Measurements from ENCODE around the gene SSBP2. TPM values are rescaled to one million over a fixed set of nuclear protein-coding genes. Genes with fewer than 3 reads are reported as not detected.

Gene SSBP2
- total RNA-seq, 3 donors from 2014 or later, result 3.5 to 5.0 (median 3.5) TPM

DNA sequence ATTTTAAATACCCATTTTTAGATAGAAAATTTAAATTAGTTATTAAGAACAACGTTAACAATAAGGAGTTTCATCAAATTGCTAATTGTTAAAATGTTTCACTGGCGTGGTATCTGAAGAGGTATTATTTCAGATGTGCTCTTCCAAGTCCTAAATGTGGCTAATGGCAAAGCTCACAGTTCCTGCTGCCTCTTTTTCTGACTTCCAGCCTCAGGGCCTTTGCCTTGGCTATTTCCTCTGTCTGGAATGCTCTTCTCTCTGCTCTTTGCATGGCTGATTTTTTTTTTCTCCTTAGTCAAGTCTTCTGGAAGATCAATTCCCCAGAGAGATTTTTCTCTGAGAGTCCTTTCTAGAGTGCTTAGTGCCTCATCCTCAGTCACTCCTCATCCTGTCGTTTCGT, 9.6 kb upstream of the SSBP2 start:
- H3K4me3 Mint-ChIP-seq, result no peak overlapping the region
- peaks cover 2% of the 10 kb centered on the region for H3K27me3 Mint-ChIP-seq (ENCODE audit: low read depth)
- DNase-seq, result no peak
- no peaks in the 10 kb centered on the region for H3K36me3 Mint-ChIP-seq (ENCODE audit: insufficient read depth)
- ATAC-seq, result no peak
- peaks cover 23% of the 10 kb centered on the region for H3K4me1 Mint-ChIP-seq (ENCODE audit: low read depth)
- no peaks in the 10 kb centered on the region for H3K9me3 Mint-ChIP-seq

DNA sequence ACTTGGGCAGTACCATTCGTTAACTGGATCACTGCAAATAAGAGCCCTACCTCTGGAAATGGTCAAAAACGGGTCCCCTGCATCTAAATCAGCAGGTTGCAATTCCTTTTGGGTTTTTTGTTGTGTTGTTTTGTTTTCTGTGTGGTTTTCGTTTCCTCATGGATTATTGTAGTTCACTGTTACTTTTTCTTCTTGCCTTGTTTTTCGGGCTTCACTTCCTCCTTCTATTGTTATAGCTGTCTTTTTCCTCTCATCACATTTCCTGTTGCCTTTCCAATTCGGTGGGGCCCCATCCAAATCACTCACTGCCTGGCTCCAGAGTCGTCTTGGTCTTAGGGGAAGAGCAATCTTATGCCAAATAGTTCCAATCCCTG, 8.7 kb upstream of the SSBP2 start:
- no peak for ATAC-seq
- peaks cover 2% of the 10 kb centered on the region for H3K27me3 Mint-ChIP-seq (ENCODE audit: low read depth)
- no peak overlapping the region for H3K4me3 Mint-ChIP-seq
- H3K36me3 Mint-ChIP-seq (ENCODE audit: insufficient read depth), result no peaks in the 10 kb centered on the region
- no peak for DNase-seq
- peaks cover 23% of the 10 kb centered on the region for H3K4me1 Mint-ChIP-seq (ENCODE audit: low read depth)
- H3K9me3 Mint-ChIP-seq, result no peaks in the 10 kb centered on the region

- Mint-ChIP-seq H3K36me3 (ENCODE audit: insufficient read depth) (no peaks in the 10 kb centered on the region), H3K27me3 (ENCODE audit: low read depth) (peaks cover 2% of the 10 kb centered on the region), H3K4me1 (ENCODE audit: low read depth) (peaks cover 23% of the 10 kb centered on the region), H3K9me3 (no peaks in the 10 kb centered on the region), H3K4me3 (no peak overlapping the region)
- ATAC-seq, result no peak
- no peak for DNase-seq
These were observed 6.5 kb upstream of the SSBP2 start for GRCh38 chr5:81757404-81757803.

DNA sequence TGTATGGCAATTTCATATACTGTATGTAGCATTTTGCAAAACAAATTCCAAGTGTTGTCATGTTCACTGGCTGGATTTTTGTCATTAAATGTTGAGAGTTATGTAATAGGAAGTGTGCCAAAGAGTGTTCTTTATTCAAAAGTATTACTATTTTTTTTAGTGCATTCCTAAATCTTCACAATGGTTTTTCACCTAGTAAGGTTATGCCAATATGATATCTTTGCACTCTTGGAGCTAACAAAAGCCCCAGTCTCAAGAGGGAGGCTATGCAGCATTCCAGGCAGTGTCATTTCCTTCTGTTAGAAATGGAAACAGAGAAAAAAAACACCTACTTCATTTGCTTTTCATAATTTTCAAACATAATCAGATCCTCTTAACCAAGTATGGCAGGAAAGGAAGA, 5.1 kb upstream of the SSBP2 start:
- Mint-ChIP-seq H3K4me1 (ENCODE audit: low read depth) (peaks cover 23% of the 10 kb centered on the region), H3K27me3 (ENCODE audit: low read depth) (peaks cover 2% of the 10 kb centered on the region), H3K4me3 (no peak overlapping the region), H3K9me3 (no peaks in the 10 kb centered on the region), H3K36me3 (ENCODE audit: insufficient read depth) (no peaks in the 10 kb centered on the region)
- ATAC-seq (no peak), DNase-seq (no peak)

- DNase-seq (no peak), ATAC-seq (no peak)
- Mint-ChIP-seq H3K36me3 (ENCODE audit: insufficient read depth) (no peaks in the 10 kb centered on the region), H3K4me1 (ENCODE audit: low read depth) (peaks cover 17% of the 10 kb centered on the region), H3K9me3 (no peaks in the 10 kb centered on the region), H3K27me3 (ENCODE audit: low read depth) (peaks cover 2% of the 10 kb centered on the region), H3K4me3 (no peak overlapping the region)
These were observed 4.4 kb upstream of the SSBP2 start for GRCh38 chr5:81755320-81755719.

- DNase-seq (no peak), ATAC-seq (no peak)
- Mint-ChIP-seq H3K27me3 (ENCODE audit: low read depth) (peaks cover 2% of the 10 kb centered on the region), H3K4me3 (no peak overlapping the region), H3K4me1 (ENCODE audit: low read depth) (peaks cover 15% of the 10 kb centered on the region), H3K36me3 (ENCODE audit: insufficient read depth) (no peaks in the 10 kb centered on the region), H3K9me3 (no peaks in the 10 kb centered on the region)
These were observed 3.7 kb upstream of the SSBP2 start for GRCh38 chr5:81754621-81755020.

DNA sequence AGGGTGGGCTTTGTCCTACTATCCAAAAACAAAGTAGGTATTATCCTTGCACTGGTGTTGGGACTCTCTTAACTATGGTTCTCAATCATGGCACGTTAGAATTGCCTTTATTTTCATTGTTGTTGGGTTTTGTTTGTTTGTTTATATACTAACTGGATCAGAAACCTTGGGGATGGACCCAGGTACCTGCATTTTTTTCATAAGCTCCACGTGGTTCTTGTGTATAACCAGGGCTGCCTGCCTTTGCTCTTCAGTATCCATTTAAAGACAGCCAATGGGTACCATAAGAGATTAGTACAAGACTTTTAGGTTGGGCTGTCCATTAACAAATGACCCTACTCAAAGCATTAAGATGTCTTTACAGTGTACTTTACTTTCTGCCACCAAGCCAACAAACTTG, 2.5 kb upstream of the SSBP2 start:
- no peaks in the 10 kb centered on the region for H3K9me3 Mint-ChIP-seq
- peaks cover 19% of the 10 kb centered on the region for H3K4me1 Mint-ChIP-seq (ENCODE audit: low read depth)
- DNase-seq (no peak), ATAC-seq (no peak)
- H3K27me3 Mint-ChIP-seq (ENCODE audit: low read depth), result peaks cover 2% of the 10 kb centered on the region
- no peak overlapping the region for H3K4me3 Mint-ChIP-seq
- no peaks in the 10 kb centered on the region for H3K36me3 Mint-ChIP-seq (ENCODE audit: insufficient read depth)

DNA sequence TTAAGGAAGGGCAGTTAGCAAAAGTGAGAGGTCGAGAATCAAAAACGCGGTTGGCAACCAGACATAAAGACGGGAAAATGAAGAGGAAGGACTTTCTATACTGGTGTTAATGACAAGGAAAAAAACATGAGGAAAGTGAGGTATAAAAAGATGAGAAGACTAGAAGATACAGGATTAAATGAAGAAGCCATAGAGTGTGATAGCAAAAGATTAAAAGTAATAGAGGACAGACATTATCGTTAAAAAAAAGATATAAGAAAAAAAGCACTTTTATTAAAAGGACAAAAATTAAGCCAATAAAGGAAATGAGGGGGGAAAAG, 1.7 kb upstream of the SSBP2 start:
- Mint-ChIP-seq H3K9me3 (no peaks in the 10 kb centered on the region), H3K36me3 (ENCODE audit: insufficient read depth) (no peaks in the 10 kb centered on the region), H3K27me3 (ENCODE audit: low read depth) (no peaks in the 10 kb centered on the region), H3K4me3 (peak overlapping the region; percentile 89), H3K4me1 (ENCODE audit: low read depth) (peaks cover 23% of the 10 kb centered on the region)
- ATAC-seq (no peak), DNase-seq (no peak)

GRCh38 chr5:81751836-81752643, 1.1 kb upstream of the SSBP2 start:
- H3K27me3 Mint-ChIP-seq (ENCODE audit: low read depth), result no peaks in the 10 kb centered on the region
- ATAC-seq, result no peak
- no peaks in the 10 kb centered on the region for H3K36me3 Mint-ChIP-seq (ENCODE audit: insufficient read depth)
- H3K4me1 Mint-ChIP-seq (ENCODE audit: low read depth), result peaks cover 24% of the 10 kb centered on the region
- peak overlapping the region; percentile 89 for H3K4me3 Mint-ChIP-seq
- no peaks in the 10 kb centered on the region for H3K9me3 Mint-ChIP-seq
- no peak for DNase-seq

DNA sequence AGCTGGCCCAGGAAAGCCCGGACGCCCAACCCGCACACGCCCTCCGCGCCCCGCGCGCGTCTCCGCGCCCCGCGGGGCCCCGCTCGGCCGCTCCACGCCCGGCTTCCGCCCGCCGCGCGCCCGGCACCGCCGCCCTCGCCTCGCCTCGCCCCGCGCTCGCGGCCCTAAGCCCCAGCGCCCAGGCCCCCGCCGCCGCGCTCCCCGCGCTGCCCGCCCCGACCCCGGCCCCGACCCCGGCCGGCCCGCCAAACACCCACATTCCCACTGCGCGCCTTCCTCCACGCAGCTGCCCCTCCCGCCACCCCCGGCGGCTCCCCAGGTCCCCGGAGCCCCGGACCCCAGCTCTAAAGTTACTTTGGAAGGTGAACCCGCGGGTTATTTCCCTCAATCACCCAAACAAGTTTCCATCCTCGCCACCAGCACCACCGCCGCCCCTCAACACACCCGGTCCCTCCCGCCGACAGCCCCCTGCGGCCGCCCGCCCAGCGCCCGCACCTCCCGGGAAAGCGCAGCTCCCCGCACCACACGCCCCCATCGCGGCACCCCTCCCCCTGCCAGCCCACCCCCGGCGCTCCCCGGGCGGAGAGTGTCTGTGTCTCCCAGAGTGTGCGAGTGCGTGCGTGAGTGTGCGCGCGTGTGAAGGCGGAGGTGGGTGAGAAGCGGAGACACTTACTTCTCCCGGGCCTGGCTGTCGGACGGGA, 439 bp downstream of the SSBP2 start:
- Mint-ChIP-seq H3K4me1 (ENCODE audit: low read depth) (peaks cover 32% of the 10 kb centered on the region), H3K27me3 (ENCODE audit: low read depth) (no peaks in the 10 kb centered on the region)
- peak; percentile 7 for DNase-seq

GRCh38 chr5:81749561-81750307, 1.2 kb downstream of the SSBP2 start:
- Mint-ChIP-seq H3K4me3 (peak overlapping the region; percentile 95), H3K27me3 (ENCODE audit: low read depth) (no peaks in the 10 kb centered on the region), H3K4me1 (ENCODE audit: low read depth) (peaks cover 32% of the 10 kb centered on the region), H3K36me3 (ENCODE audit: insufficient read depth) (no peaks in the 10 kb centered on the region), H3K9me3 (no peaks in the 10 kb centered on the region)
- ATAC-seq (peak; percentile 16), DNase-seq (peak; percentile 42)

More for the DNA sequence above, 439 bp downstream of the SSBP2 start:
- peak; percentile 13 to 23 for ATAC-seq
- H3K36me3 Mint-ChIP-seq (ENCODE audit: insufficient read depth), result no peaks in the 10 kb centered on the region
- H3K9me3 Mint-ChIP-seq, result no peaks in the 10 kb centered on the region
- H3K4me3 Mint-ChIP-seq, result peak overlapping the region; percentile 89

DNA sequence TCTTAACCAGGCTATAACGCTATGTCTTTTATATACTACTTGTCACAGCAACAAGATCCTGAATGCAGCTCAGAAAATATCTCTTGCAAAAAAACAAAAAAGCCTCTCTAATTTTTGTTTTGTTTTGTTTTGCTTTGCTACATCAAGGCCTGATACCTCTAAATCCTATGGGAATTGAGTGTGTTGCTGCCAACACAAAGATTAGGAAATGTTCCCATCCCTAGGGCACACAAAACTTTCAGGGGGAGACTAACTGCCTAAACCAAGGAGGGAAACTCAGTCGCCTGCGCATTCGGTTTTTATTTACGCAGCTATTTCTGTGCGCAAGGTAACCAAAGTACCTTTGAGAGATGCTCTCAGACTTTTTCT, 1.7 kb downstream of the SSBP2 start:
- Mint-ChIP-seq H3K4me1 (ENCODE audit: low read depth) (peaks cover 32% of the 10 kb centered on the region), H3K36me3 (ENCODE audit: insufficient read depth) (no peaks in the 10 kb centered on the region)
- no peak for ATAC-seq

DNA sequence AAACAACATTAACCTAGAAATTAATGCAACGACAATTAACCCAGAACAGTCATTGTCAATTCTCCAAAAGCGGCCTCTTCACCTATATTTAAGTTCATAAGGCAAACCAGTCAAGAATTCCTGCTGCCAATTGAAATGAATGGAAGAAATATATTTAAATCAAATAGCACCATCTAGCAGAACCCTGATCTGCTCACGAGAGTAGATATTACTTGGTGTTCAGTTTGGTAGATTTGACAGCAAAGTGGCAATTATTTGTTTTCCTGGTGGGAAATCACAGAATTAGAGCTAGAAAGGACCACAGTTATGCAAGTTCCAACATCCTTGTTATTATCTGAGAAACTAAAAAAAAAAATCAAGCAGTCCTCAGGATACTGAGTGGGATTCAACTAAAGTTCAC, 2.3 kb downstream of the SSBP2 start:
- no peak for ATAC-seq
- Mint-ChIP-seq H3K4me1 (ENCODE audit: low read depth) (peaks cover 32% of the 10 kb centered on the region), H3K4me3 (peak overlapping the region; percentile 95)

More for the DNA sequence above, 1.7 kb downstream of the SSBP2 start:
- no peaks in the 10 kb centered on the region for H3K27me3 Mint-ChIP-seq (ENCODE audit: low read depth)
- no peaks in the 10 kb centered on the region for H3K9me3 Mint-ChIP-seq
- no peak for DNase-seq
- peak overlapping the region; percentile 95 for H3K4me3 Mint-ChIP-seq

DNA sequence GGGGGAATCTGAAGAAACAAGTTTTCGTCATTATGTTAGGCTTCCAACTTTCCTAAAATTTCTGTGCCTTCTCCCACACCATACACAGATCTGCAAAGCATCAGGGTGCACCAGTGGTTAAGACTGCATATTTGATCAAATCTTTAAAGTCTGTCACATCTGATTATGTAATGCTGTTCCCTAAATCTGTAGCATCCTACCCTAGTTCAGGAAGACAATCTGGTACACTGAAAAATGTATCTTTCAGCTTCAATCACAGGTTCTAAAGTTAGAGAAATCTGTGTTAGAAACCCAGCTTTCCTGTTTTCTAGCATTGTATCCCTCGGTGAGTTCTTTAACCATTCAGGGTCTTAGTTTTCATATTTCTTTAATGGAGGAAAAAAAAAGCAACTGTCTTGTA, 3.9 kb downstream of the SSBP2 start:
- no peaks in the 10 kb centered on the region for H3K9me3 Mint-ChIP-seq

More for the DNA sequence above, 2.3 kb downstream of the SSBP2 start:
- Mint-ChIP-seq H3K27me3 (ENCODE audit: low read depth) (no peaks in the 10 kb centered on the region), H3K9me3 (no peaks in the 10 kb centered on the region), H3K36me3 (ENCODE audit: insufficient read depth) (no peaks in the 10 kb centered on the region)
- DNase-seq, result no peak

More for the DNA sequence above, 3.9 kb downstream of the SSBP2 start:
- ATAC-seq, result no peak
- H3K36me3 Mint-ChIP-seq (ENCODE audit: insufficient read depth), result no peaks in the 10 kb centered on the region
- no peak overlapping the region for H3K4me3 Mint-ChIP-seq
- no peaks in the 10 kb centered on the region for H3K27me3 Mint-ChIP-seq (ENCODE audit: low read depth)
- peaks cover 29% of the 10 kb centered on the region for H3K4me1 Mint-ChIP-seq (ENCODE audit: low read depth)
- DNase-seq, result no peak

Measured in activated T-cell treated with anti-CD3 and anti-CD28 coated beads, Interleukin-2, amount 50 U/mL, for 4 hours (primary cell).